GM21367 (cell line): ENCODE results near the gene GAS2L2.

Experiments
- ATAC-seq: cut with Tn5 transposase; IDR thresholded peaks from one replicate; pipeline ENCODE4 v1.9.1; 2021; ENCODE audit not compliant: unreplicated experiment

GAS2L2 gene

GRCh38 chr17:35701491-35701890, 51.5 kb downstream of the GAS2L2 start:
- ATAC-seq = no peak

- ATAC-seq = no peak
Measured at GRCh38 chr17:35700150-35700549, 52.9 kb downstream of the GAS2L2 start.

GRCh38 chr17:35698800-35699199, 54.2 kb downstream of the GAS2L2 start:
- no peak for ATAC-seq

GRCh38 chr17:35695613-35696012, 57.4 kb downstream of the GAS2L2 start:
- no peak for ATAC-seq

GRCh38 chr17:35694906-35695305, 58.1 kb downstream of the GAS2L2 start:
- no peak for ATAC-seq
